IMR-90 (cell line): ENCODE data around the gene NUP210. TPM values are rescaled to one million over a fixed set of nuclear protein-coding genes. Genes with fewer than 3 reads are reported as not detected.

ENCODE experiments used
- ATAC-seq: fragments of 200-7000 bp; cut with Tn5 transposase; 2 replicates; pipeline ENCODE4 v1.9.1; 2020; ENCODE audit warnings: low read depth, mild to moderate bottlenecking, moderate library complexity
- BruUV-seq: library from RNA; stranded (reverse); fragments of 400-500 nt; replicated peaks from 2 replicates; lab custom pipeline; 2021; lab: Mats Ljungman, UMichigan
- CTCF ChIA-PET: fragments of 300-600 bp; formaldehyde crosslinking; extraction: SDS; loops from one replicate; lab custom pipeline; 2021; ENCODE audit warnings: antibody characterized with exemption; lab: Yijun Ruan, JAX
- POLR2A ChIA-PET: fragments of 300-600 bp; sonication (Branson Sonifier 250); formaldehyde crosslinking; loops from one replicate; lab custom pipeline; 2022; ENCODE audit warnings: antibody characterized with exemption; ENCODE audit not compliant: unreplicated experiment; lab: Charles Lee
- DNase-seq: peaks from one replicate; pipeline ENCODE4 v3.0.0; 2013
- H2AFZ ChIP-seq: replicated peaks from 2 replicates; pipeline ENCODE3; 2013; ENCODE audit warnings: low read length, mild to moderate bottlenecking; ENCODE audit not compliant: poor library complexity
- H2AK5ac ChIP-seq: 2 replicates; pipeline ENCODE4 v1.6.1; 2013; ENCODE audit warnings: low read depth, low read length, inconsistent platforms
- H2AK9ac ChIP-seq: replicated peaks from 2 replicates; pipeline ENCODE3; 2013; ENCODE audit warnings: mild to moderate bottlenecking, low read depth, low read length, moderate library complexity; ENCODE audit not compliant: poor library complexity
- H2BK120ac ChIP-seq: 2 replicates; pipeline ENCODE4 v1.6.1; 2013; ENCODE audit warnings: low read depth, low read length, inconsistent platforms
- H2BK15ac ChIP-seq: 3 replicates; pipeline ENCODE4 v1.6.1; 2013; ENCODE audit warnings: low read depth, low read length, inconsistent platforms
- H2BK20ac ChIP-seq: 2 replicates; pipeline ENCODE4 v1.6.1; 2013; ENCODE audit warnings: low read depth, mild to moderate bottlenecking, inconsistent platforms, low read length, moderate library complexity
- H2BK5ac ChIP-seq: 2 replicates; pipeline ENCODE4 v1.6.1; 2013; ENCODE audit warnings: mild to moderate bottlenecking, low read depth, low read length, inconsistent platforms; ENCODE audit not compliant: poor library complexity, severe bottlenecking
- H3K14ac ChIP-seq: replicated peaks from 2 replicates; pipeline ENCODE4 v1.6.1; 2013; ENCODE audit warnings: low read depth, low read length, inconsistent platforms
- H3K18ac ChIP-seq: 2 replicates; pipeline ENCODE4 v1.6.1; 2013; ENCODE audit warnings: low read depth, low read length, control low read depth
- H3K23ac ChIP-seq: 2 replicates; pipeline ENCODE4 v1.6.1; 2013; ENCODE audit warnings: low read depth, low read length, inconsistent platforms
- H3K27ac ChIP-seq: 2 replicates; pipeline ENCODE4 v1.5.1; 2013; ENCODE audit warnings: mild to moderate bottlenecking, control low read depth, low read length; ENCODE audit not compliant: insufficient read depth
- H3K27me3 ChIP-seq: 2 replicates; pipeline ENCODE4 v1.6.1; 2013; ENCODE audit warnings: low read length; ENCODE audit not compliant: control insufficient read depth, insufficient read depth
- H3K36me3 ChIP-seq: 2 replicates; pipeline ENCODE4 v1.6.1; 2013; ENCODE audit warnings: low read length, mixed read lengths; ENCODE audit not compliant: control insufficient read depth, insufficient read depth
- H3K4ac ChIP-seq: 2 replicates; pipeline ENCODE4 v1.6.1; 2013; ENCODE audit warnings: low read depth, low read length, inconsistent platforms
- H3K4me1 ChIP-seq: 2 replicates; pipeline ENCODE4 v1.6.1; 2013; ENCODE audit warnings: low read length, mixed read lengths; ENCODE audit not compliant: control insufficient read depth, insufficient read depth
- H3K4me2 ChIP-seq: 2 replicates; pipeline ENCODE4 v1.6.1; 2013; ENCODE audit warnings: low read depth, mild to moderate bottlenecking, control low read depth, low read length, moderate library complexity
- H3K4me3 ChIP-seq: 2 replicates; pipeline ENCODE4 v1.5.1; 2013; ENCODE audit warnings: low read depth, mild to moderate bottlenecking, control low read depth, low read length, moderate library complexity; ENCODE audit not compliant: insufficient read depth
- H3K56ac ChIP-seq: 2 replicates; pipeline ENCODE4 v1.6.1; 2013; ENCODE audit warnings: low read length, inconsistent platforms; ENCODE audit not compliant: insufficient read depth; ENCODE audit errors: extremely low read depth
- H3K79me1 ChIP-seq, 2 experiments: 2 replicates each; pipeline ENCODE4 v1.6.1; 2013; ENCODE audit warnings: low read length in 2 of 2, inconsistent platforms in 1 of 2, low read depth in 1 of 2
- H3K9ac ChIP-seq: 2 replicates; pipeline ENCODE4 v1.6.1; 2013; ENCODE audit warnings: low read depth, low read length, control low read depth
- H3K9me1 ChIP-seq: 2 replicates; pipeline ENCODE4 v1.6.1; 2013; ENCODE audit warnings: low read length, inconsistent platforms; ENCODE audit not compliant: insufficient read depth
- H3K9me3 ChIP-seq: 2 replicates; pipeline ENCODE4 v1.6.1; 2013; ENCODE audit warnings: low read length; ENCODE audit not compliant: control insufficient read depth, insufficient read depth
- H4K20me1 ChIP-seq: 2 replicates; pipeline ENCODE4 v1.6.1; 2013; ENCODE audit warnings: low read length, inconsistent platforms; ENCODE audit not compliant: insufficient read depth
- H4K5ac ChIP-seq: 2 replicates; pipeline ENCODE4 v1.6.1; 2013; ENCODE audit warnings: mild to moderate bottlenecking, low read depth, low read length, control low read depth
- H4K8ac ChIP-seq, 2 experiments: 2 replicates each; pipeline ENCODE4 v1.6.1; 2013; ENCODE audit warnings: low read depth in 2 of 2, low read length in 2 of 2, control low read depth in 1 of 2, inconsistent platforms in 1 of 2
- H4K91ac ChIP-seq: 2 replicates; pipeline ENCODE4 v1.6.1; 2013; ENCODE audit warnings: low read depth, low read length, inconsistent platforms; ENCODE audit not compliant: insufficient read depth
- BHLHE40 ChIP-seq: fragments of 150-350 bp; IDR thresholded peaks from 2 replicates; pipeline ENCODE4 v1.6.1; 2016; ENCODE audit warnings: mild to moderate bottlenecking, low read depth, low read length
- CEBPB ChIP-seq: IDR thresholded peaks from 2 replicates; pipeline ENCODE4 v1.6.1; 2012; ENCODE audit warnings: low read depth, low read length, improper control_type of control experiment
- CHD1 ChIP-seq: IDR thresholded peaks from 2 replicates; pipeline ENCODE4 v1.6.1; 2012; ENCODE audit warnings: low read depth, low read length, improper control_type of control experiment
- FOS ChIP-seq: fragments of 150-350 bp; IDR thresholded peaks from 2 replicates; pipeline ENCODE4 v1.6.1; 2016; ENCODE audit warnings: low read depth, low read length
- MAFK ChIP-seq: IDR thresholded peaks from 2 replicates; pipeline ENCODE4 v1.6.1; 2012; ENCODE audit warnings: low read depth, low read length, improper control_type of control experiment
- MAZ ChIP-seq: IDR thresholded peaks from 2 replicates; pipeline ENCODE4 v1.6.1; 2012; ENCODE audit warnings: low read depth, mild to moderate bottlenecking, low read length, improper control_type of control experiment, moderate library complexity, borderline replicate concordance
- MXI1 ChIP-seq: IDR thresholded peaks from 2 replicates; pipeline ENCODE4 v1.6.1; 2012; ENCODE audit warnings: low read depth, mild to moderate bottlenecking, low read length, moderate library complexity, borderline replicate concordance
- NFE2L2 ChIP-seq: fragments of 150-350 bp; IDR thresholded peaks from 2 replicates; pipeline ENCODE4 v1.6.1; 2016; ENCODE audit warnings: low read depth, mild to moderate bottlenecking, low read length
- POLR2A ChIP-seq: IDR thresholded peaks from 2 replicates; pipeline ENCODE4 v1.6.1; 2012; ENCODE audit warnings: mild to moderate bottlenecking, low read depth, low read length
- RAD21 ChIP-seq: IDR thresholded peaks from 2 replicates; pipeline ENCODE4 v1.6.1; 2012; ENCODE audit warnings: low read length, improper control_type of control experiment
- RCOR1 ChIP-seq: IDR thresholded peaks from 2 replicates; pipeline ENCODE4 v1.6.1; 2012; ENCODE audit warnings: mild to moderate bottlenecking, low read length, improper control_type of control experiment; ENCODE audit not compliant: insufficient replicate concordance
- RFX5 ChIP-seq: IDR thresholded peaks from 2 replicates; pipeline ENCODE4 v1.8.0; 2012; ENCODE audit warnings: low read depth, mild to moderate bottlenecking, low read length, moderate library complexity
- SMC3 ChIP-seq: fragments of 150-350 bp; IDR thresholded peaks from 2 replicates; pipeline ENCODE4 v1.6.1; 2016; ENCODE audit warnings: low read depth, mild to moderate bottlenecking, antibody characterized with exemption, low read length, moderate library complexity
- WGBS, 2 experiments: methylation state at CpG; one replicate each; pipeline versions ENCODE4 v1.1.5 to v1.1.7; 2013; ENCODE audit warnings: missing lambda C conversion rate in 2 of 2; ENCODE audit not compliant: insufficient read length in 1 of 2; ENCODE audit errors: extremely low coverage in 2 of 2; 5-methylcytosine and 5-hydroxymethylcytosine counted together
- dilution Hi-C: fragments of 300-500 bp; cut with HindIII; formaldehyde crosslinking; loops from one replicate; pipeline ENCODE4 v1.14.3; 2018; ENCODE audit warnings: low sequenced_read_pairs; ENCODE audit not compliant: unreplicated experiment
- in situ Hi-C: fragments of 300-500 bp; cut with MboI; formaldehyde crosslinking; loops from 3 replicates; pipeline ENCODE4 v1.14.3; 2019; ENCODE audit warnings: low sequenced_read_pairs, inconsistent platforms, mixed read lengths
- intact Hi-C: fragments of 100-400 bp; cut with micrococcal nuclease; formaldehyde crosslinking; loops from 2 replicates; pipeline ENCODE4 v1.10.0; 2022
- polyA plus RNA-seq, 3 experiments: library from polyadenylated mRNA; depleted of rRNA; stranded (reverse); fragments of >200 nt; gene quantifications; 2 replicates each; pipeline ENCODE4 v1.2.3, GENCODE V29; 2012; ENCODE audit warnings: low replicate concordance in 1 of 3
- total RNA-seq: library from RNA; depleted of rRNA; stranded (reverse); fragments of >200 nt; gene quantifications from 2 replicates; pipeline ENCODE4 v1.2.3, GENCODE V29; 2012
- TF ChIP-seq, protein P1 (sequence below): fragments of 150-350 bp; IDR thresholded peaks from 2 replicates; pipeline ENCODE4 v1.6.1; 2017; ENCODE audit warnings: mild to moderate bottlenecking, antibody characterized with exemption, low read length, low read depth
- TF ChIP-seq, protein P2 (sequence below): conservative IDR thresholded peaks from 2 replicates; pipeline ENCODE4 v1.5.1; 2012; ENCODE audit warnings: mild to moderate bottlenecking, low read depth, low read length, improper control_type of control experiment
- TF ChIP-seq, protein P3 (sequence below): fragments of 150-350 bp; IDR thresholded peaks from 2 replicates; pipeline ENCODE4 v1.6.1; 2016; ENCODE audit warnings: low read depth, mild to moderate bottlenecking, low read length, moderate library complexity, borderline replicate concordance

NUP210 gene
- total and polyA plus RNA-seq, 2 of the 4 experiments (the other 2 are of a cell fraction) = under 0.01 to 0.03 TPM

DNA sequence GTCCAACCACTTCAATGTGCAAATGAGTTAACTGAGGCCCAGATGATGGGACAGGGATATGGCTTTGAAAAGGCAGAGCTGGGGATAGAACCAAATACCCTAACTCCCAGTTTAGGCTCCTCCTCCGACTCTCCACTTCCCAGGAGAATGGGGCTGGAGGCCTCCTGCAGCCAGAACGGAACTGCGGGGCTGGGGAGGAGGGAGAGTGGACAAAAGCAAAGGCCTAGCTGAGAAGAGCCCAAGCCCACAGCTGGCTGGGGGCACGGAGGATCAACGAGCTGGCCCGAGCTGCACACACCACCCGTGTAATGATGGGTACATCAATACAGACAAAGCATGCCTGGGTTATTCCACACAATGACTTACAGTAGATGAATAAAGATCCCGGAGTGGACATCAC lies 74.8 kb downstream of the NUP210 start:
- Histone ChIP-seq H2BK15ac (no peak overlapping the region), H3K9me3 (no peaks in the 10 kb centered on the region), H2BK20ac (no peak overlapping the region), H4K91ac (no peak overlapping the region), H3K9ac (no peak overlapping the region), H4K5ac (no peak overlapping the region), H3K18ac (no peak overlapping the region), H3K9me1 (no peaks in the 10 kb centered on the region), H2BK120ac (no peak overlapping the region), H3K4me1 (peaks cover 2% of the 10 kb centered on the region; the same call in 1 of the 2 replicates), H4K20me1 (no peaks in the 10 kb centered on the region), H2AK9ac (no peak overlapping the region), H3K36me3 (no peaks in the 10 kb centered on the region), H2AK5ac (no peak overlapping the region), H3K27ac (no peak overlapping the region), H3K14ac (no peak overlapping the region), H3K23ac (no peak overlapping the region), H3K4ac (no peak overlapping the region), H3K4me3 (no peak overlapping the region), H3K56ac (no peak overlapping the region), H3K27me3 (peaks cover 18% of the 10 kb centered on the region; the same call in 1 of the 2 replicates), H4K8ac (no peak overlapping the region), H2AFZ (no peak overlapping the region), H2BK5ac (no peak overlapping the region), H3K79me1 (no peaks in the 10 kb centered on the region), H3K4me2 (no peak overlapping the region)
- in situ Hi-C loops (no loop called here), intact Hi-C loops (no loop called here), dilution Hi-C loops (no loop called here)
- WGBS, 2 experiments = no CpG with 5 or more reads among the region's 8 CpGs
- no TSS peak for BruUV-seq
- POLR2A ChIA-PET = no interaction called here
- DNase-seq (no peak), ATAC-seq (no peak)
- CTCF ChIA-PET = interaction anchor here (1.2 kb wide), 1 partner anchor 253 kb away, joined by 3 read pairs; no protein-coding TSS in a partner anchor
- TF ChIP-seq MAFK = no peak
- TF ChIP-seq CHD1 = no peak
- TF ChIP-seq FOS = no peak
- TF ChIP-seq POLR2A = no peak
- TF ChIP-seq CEBPB = no peak
- no peak for TF ChIP-seq BHLHE40
- no peak for TF ChIP-seq SMC3
- no peak for TF ChIP-seq RCOR1
- TF ChIP-seq, protein P1, sequence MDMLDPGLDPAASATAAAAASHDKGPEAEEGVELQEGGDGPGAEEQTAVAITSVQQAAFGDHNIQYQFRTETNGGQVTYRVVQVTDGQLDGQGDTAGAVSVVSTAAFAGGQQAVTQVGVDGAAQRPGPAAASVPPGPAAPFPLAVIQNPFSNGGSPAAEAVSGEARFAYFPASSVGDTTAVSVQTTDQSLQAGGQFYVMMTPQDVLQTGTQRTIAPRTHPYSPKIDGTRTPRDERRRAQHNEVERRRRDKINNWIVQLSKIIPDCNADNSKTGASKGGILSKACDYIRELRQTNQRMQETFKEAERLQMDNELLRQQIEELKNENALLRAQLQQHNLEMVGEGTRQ = no peak
- no peak for TF ChIP-seq RFX5
- no peak for TF ChIP-seq RAD21
- no peak for TF ChIP-seq NFE2L2
- TF ChIP-seq, protein P2, sequence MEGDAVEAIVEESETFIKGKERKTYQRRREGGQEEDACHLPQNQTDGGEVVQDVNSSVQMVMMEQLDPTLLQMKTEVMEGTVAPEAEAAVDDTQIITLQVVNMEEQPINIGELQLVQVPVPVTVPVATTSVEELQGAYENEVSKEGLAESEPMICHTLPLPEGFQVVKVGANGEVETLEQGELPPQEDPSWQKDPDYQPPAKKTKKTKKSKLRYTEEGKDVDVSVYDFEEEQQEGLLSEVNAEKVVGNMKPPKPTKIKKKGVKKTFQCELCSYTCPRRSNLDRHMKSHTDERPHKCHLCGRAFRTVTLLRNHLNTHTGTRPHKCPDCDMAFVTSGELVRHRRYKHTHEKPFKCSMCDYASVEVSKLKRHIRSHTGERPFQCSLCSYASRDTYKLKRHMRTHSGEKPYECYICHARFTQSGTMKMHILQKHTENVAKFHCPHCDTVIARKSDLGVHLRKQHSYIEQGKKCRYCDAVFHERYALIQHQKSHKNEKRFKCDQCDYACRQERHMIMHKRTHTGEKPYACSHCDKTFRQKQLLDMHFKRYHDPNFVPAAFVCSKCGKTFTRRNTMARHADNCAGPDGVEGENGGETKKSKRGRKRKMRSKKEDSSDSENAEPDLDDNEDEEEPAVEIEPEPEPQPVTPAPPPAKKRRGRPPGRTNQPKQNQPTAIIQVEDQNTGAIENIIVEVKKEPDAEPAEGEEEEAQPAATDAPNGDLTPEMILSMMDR = no peak
- no peak for TF ChIP-seq MXI1
- no peak for TF ChIP-seq MAZ
- TF ChIP-seq, protein P3, sequence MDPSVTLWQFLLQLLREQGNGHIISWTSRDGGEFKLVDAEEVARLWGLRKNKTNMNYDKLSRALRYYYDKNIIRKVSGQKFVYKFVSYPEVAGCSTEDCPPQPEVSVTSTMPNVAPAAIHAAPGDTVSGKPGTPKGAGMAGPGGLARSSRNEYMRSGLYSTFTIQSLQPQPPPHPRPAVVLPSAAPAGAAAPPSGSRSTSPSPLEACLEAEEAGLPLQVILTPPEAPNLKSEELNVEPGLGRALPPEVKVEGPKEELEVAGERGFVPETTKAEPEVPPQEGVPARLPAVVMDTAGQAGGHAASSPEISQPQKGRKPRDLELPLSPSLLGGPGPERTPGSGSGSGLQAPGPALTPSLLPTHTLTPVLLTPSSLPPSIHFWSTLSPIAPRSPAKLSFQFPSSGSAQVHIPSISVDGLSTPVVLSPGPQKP = no peak
